ENCODE results near the gene CTSO.

CTSO gene

GRCh38 chr4:155903453-155903852 is 50.2 kb downstream of the CTSO start, which contains the start of gene TDO2:
TDO2 (plus strand) TSS chr4:155903696; CDS start chr4:155903759, 63 bp downstream.
- Histone ChIP-seq H2BK120ac (ENCODE audit: low read depth, low read length) (no peak within 1 kb of the TSS), H3K14ac (ENCODE audit: low read length) (no peak within 1 kb of the TSS), H2AFZ (ENCODE audit: low read length) (no peak within 1 kb of the TSS), H3K23ac (ENCODE audit: low read depth, low read length, poor library complexity) (no peak within 1 kb of the TSS), H3K4me2 (ENCODE audit: insufficient read depth, low read length, poor library complexity, severe bottlenecking) (no peak within 1 kb of the TSS), H3K79me1 (ENCODE audit: low read depth, low read length) (no peaks in the 10 kb centered on the region), H3K27me3 (ENCODE audit: control insufficient read depth in 3 of 3, insufficient read depth in 3 of 3, low read depth in 1 of 3, low read length in 3 of 3) (no peaks in the 10 kb centered on the region), H2BK15ac (ENCODE audit: low read length) (no peak within 1 kb of the TSS), H3K4ac (ENCODE audit: low read length) (no peak within 1 kb of the TSS), H3K4me3 (ENCODE audit: low read length in 2 of 2) (no peak within 1 kb of the TSS), H3K9ac (ENCODE audit: low read depth, low read length, poor library complexity) (no peak within 1 kb of the TSS), H3K9me3 (replicated peaks in 1 of 2; ENCODE audit: control insufficient read depth in 2 of 2, insufficient read depth in 1 of 2, low read depth in 1 of 2, low read length in 2 of 2) (no peaks in the 10 kb centered on the region), H3K27ac (replicated peaks; ENCODE audit: low read length) (no peak within 1 kb of the TSS), H3K36me3 (replicated peaks in 1 of 2; ENCODE audit: control insufficient read depth in 2 of 2, insufficient read depth in 2 of 2, low read length in 2 of 2) (no peaks in the 10 kb centered on the region), H4K8ac (ENCODE audit: low read depth, low read length) (no peak within 1 kb of the TSS), H3K18ac (ENCODE audit: low read length) (no peak within 1 kb of the TSS), H2BK5ac (ENCODE audit: low read length) (no peak within 1 kb of the TSS), H2BK12ac (ENCODE audit: low read length) (no peak within 1 kb of the TSS), H3K4me1 (ENCODE audit: control insufficient read depth in 2 of 2, insufficient read depth in 1 of 2, low read depth in 1 of 2, low read length in 2 of 2) (no peaks in the 10 kb centered on the region), H4K91ac (ENCODE audit: low read depth, low read length, poor library complexity) (no peak within 1 kb of the TSS), H2AK5ac (ENCODE audit: low read depth, low read length) (no peak within 1 kb of the TSS)
- no CpG with 5 or more reads among the region's 1 CpG for WGBS, 2 donors (ENCODE audit: extremely low coverage in 2 of 2, insufficient read length in 2 of 2, insufficient replicate concordance in 1 of 2)
- DNase-seq (ENCODE audit: low spot score) = no peak

- no peak overlapping the region for H4K8ac ChIP-seq (ENCODE audit: low read depth, low read length)
- no peaks in the 10 kb centered on the region for H3K4me1 ChIP-seq (ENCODE audit: control insufficient read depth in 2 of 2, insufficient read depth in 1 of 2, low read depth in 1 of 2, low read length in 2 of 2)
- no peak overlapping the region for H3K14ac ChIP-seq (ENCODE audit: low read length)
- no peak overlapping the region for H2AK5ac ChIP-seq (ENCODE audit: low read depth, low read length)
- no peak overlapping the region for H3K18ac ChIP-seq (ENCODE audit: low read length)
- H4K91ac ChIP-seq (ENCODE audit: low read depth, low read length, poor library complexity) = no peak overlapping the region
- no CpG with 5 or more reads among the region's 2 CpGs for WGBS, 2 donors (ENCODE audit: extremely low coverage in 2 of 2, insufficient read length in 2 of 2, insufficient replicate concordance in 1 of 2)
- H2AFZ ChIP-seq (ENCODE audit: low read length) = no peak overlapping the region
- no peak overlapping the region for H3K4me3 ChIP-seq (ENCODE audit: low read length in 2 of 2)
- no peak overlapping the region for H3K4me2 ChIP-seq (ENCODE audit: insufficient read depth, low read length, poor library complexity, severe bottlenecking)
- H2BK12ac ChIP-seq (ENCODE audit: low read length) = no peak overlapping the region
- H3K79me1 ChIP-seq (ENCODE audit: low read depth, low read length) = no peaks in the 10 kb centered on the region
- no peaks in the 10 kb centered on the region for H3K27me3 ChIP-seq (ENCODE audit: control insufficient read depth in 3 of 3, insufficient read depth in 3 of 3, low read depth in 1 of 3, low read length in 3 of 3)
- no peak overlapping the region for H2BK5ac ChIP-seq (ENCODE audit: low read length)
- H3K23ac ChIP-seq (ENCODE audit: low read depth, low read length, poor library complexity) = no peak overlapping the region
- H3K9ac ChIP-seq (ENCODE audit: low read depth, low read length, poor library complexity) = no peak overlapping the region
- H2BK120ac ChIP-seq (ENCODE audit: low read depth, low read length) = no peak overlapping the region
- no peak overlapping the region for H2BK15ac ChIP-seq (ENCODE audit: low read length)
- H3K36me3 ChIP-seq (replicated peaks in 1 of 2; ENCODE audit: control insufficient read depth in 2 of 2, insufficient read depth in 2 of 2, low read length in 2 of 2) = no peaks in the 10 kb centered on the region
- H3K27ac ChIP-seq (replicated peaks; ENCODE audit: low read length) = no peak overlapping the region
- no peak overlapping the region for H3K4ac ChIP-seq (ENCODE audit: low read length)
- no peaks in the 10 kb centered on the region for H3K9me3 ChIP-seq (replicated peaks in 1 of 2; ENCODE audit: control insufficient read depth in 2 of 2, insufficient read depth in 1 of 2, low read depth in 1 of 2, low read length in 2 of 2)
- no peak for DNase-seq (ENCODE audit: low spot score)
Observed at GRCh38 chr4:155901013-155901412, 52.7 kb downstream of the CTSO start.

- no peaks in the 10 kb centered on the region for H3K79me1 ChIP-seq (ENCODE audit: low read depth, low read length)
- H2BK15ac ChIP-seq (ENCODE audit: low read length) = no peak overlapping the region
- H3K4me3 ChIP-seq (ENCODE audit: low read length in 2 of 2) = no peak overlapping the region
- no peak overlapping the region for H3K23ac ChIP-seq (ENCODE audit: low read depth, low read length, poor library complexity)
- no peak overlapping the region for H2AK5ac ChIP-seq (ENCODE audit: low read depth, low read length)
- no peak overlapping the region for H3K14ac ChIP-seq (ENCODE audit: low read length)
- WGBS, 2 donors (ENCODE audit: extremely low coverage in 2 of 2, insufficient read length in 2 of 2, insufficient replicate concordance in 1 of 2) = no CpG with 5 or more reads among the region's 1 CpG
- H2AFZ ChIP-seq (ENCODE audit: low read length) = no peak overlapping the region
- H3K4me2 ChIP-seq (ENCODE audit: insufficient read depth, low read length, poor library complexity, severe bottlenecking) = no peak overlapping the region
- H2BK5ac ChIP-seq (ENCODE audit: low read length) = no peak overlapping the region
- H3K9me3 ChIP-seq (replicated peaks in 1 of 2; ENCODE audit: control insufficient read depth in 2 of 2, insufficient read depth in 1 of 2, low read depth in 1 of 2, low read length in 2 of 2) = no peaks in the 10 kb centered on the region
- no peak overlapping the region for H4K91ac ChIP-seq (ENCODE audit: low read depth, low read length, poor library complexity)
- H3K36me3 ChIP-seq (replicated peaks in 1 of 2; ENCODE audit: control insufficient read depth in 2 of 2, insufficient read depth in 2 of 2, low read length in 2 of 2) = no peaks in the 10 kb centered on the region
- no peak overlapping the region for H3K4ac ChIP-seq (ENCODE audit: low read length)
- H3K9ac ChIP-seq (ENCODE audit: low read depth, low read length, poor library complexity) = no peak overlapping the region
- no peak overlapping the region for H3K27ac ChIP-seq (replicated peaks; ENCODE audit: low read length)
- no peak overlapping the region for H2BK12ac ChIP-seq (ENCODE audit: low read length)
- H3K27me3 ChIP-seq (ENCODE audit: control insufficient read depth in 3 of 3, insufficient read depth in 3 of 3, low read depth in 1 of 3, low read length in 3 of 3) = no peaks in the 10 kb centered on the region
- H3K4me1 ChIP-seq (ENCODE audit: control insufficient read depth in 2 of 2, insufficient read depth in 1 of 2, low read depth in 1 of 2, low read length in 2 of 2) = no peaks in the 10 kb centered on the region
- no peak overlapping the region for H4K8ac ChIP-seq (ENCODE audit: low read depth, low read length)
- H2BK120ac ChIP-seq (ENCODE audit: low read depth, low read length) = no peak overlapping the region
- H3K18ac ChIP-seq (ENCODE audit: low read length) = no peak overlapping the region
- no peak for DNase-seq (ENCODE audit: low spot score)
Observed at GRCh38 chr4:155900381-155900780, 53.3 kb downstream of the CTSO start.

- Histone ChIP-seq H3K4me1 (ENCODE audit: control insufficient read depth in 2 of 2, insufficient read depth in 1 of 2, low read depth in 1 of 2, low read length in 2 of 2) (no peaks in the 10 kb centered on the region), H4K8ac (ENCODE audit: low read depth, low read length) (no peak overlapping the region), H3K4me3 (ENCODE audit: low read length in 2 of 2) (no peak overlapping the region), H3K18ac (ENCODE audit: low read length) (no peak overlapping the region), H2AK5ac (ENCODE audit: low read depth, low read length) (no peak overlapping the region), H3K14ac (ENCODE audit: low read length) (no peak overlapping the region), H3K36me3 (replicated peaks in 1 of 2; ENCODE audit: control insufficient read depth in 2 of 2, insufficient read depth in 2 of 2, low read length in 2 of 2) (no peaks in the 10 kb centered on the region), H3K4me2 (ENCODE audit: insufficient read depth, low read length, poor library complexity, severe bottlenecking) (no peak overlapping the region), H2AFZ (ENCODE audit: low read length) (no peak overlapping the region), H2BK120ac (ENCODE audit: low read depth, low read length) (no peak overlapping the region), H3K9me3 (replicated peaks in 1 of 2; ENCODE audit: control insufficient read depth in 2 of 2, insufficient read depth in 1 of 2, low read depth in 1 of 2, low read length in 2 of 2) (no peaks in the 10 kb centered on the region), H3K79me1 (ENCODE audit: low read depth, low read length) (no peaks in the 10 kb centered on the region), H3K9ac (ENCODE audit: low read depth, low read length, poor library complexity) (no peak overlapping the region), H3K27me3 (ENCODE audit: control insufficient read depth in 3 of 3, insufficient read depth in 3 of 3, low read depth in 1 of 3, low read length in 3 of 3) (no peaks in the 10 kb centered on the region), H3K23ac (ENCODE audit: low read depth, low read length, poor library complexity) (no peak overlapping the region), H3K4ac (ENCODE audit: low read length) (no peak overlapping the region), H2BK15ac (ENCODE audit: low read length) (no peak overlapping the region), H2BK12ac (ENCODE audit: low read length) (no peak overlapping the region), H4K91ac (ENCODE audit: low read depth, low read length, poor library complexity) (no peak overlapping the region), H2BK5ac (ENCODE audit: low read length) (no peak overlapping the region), H3K27ac (replicated peaks; ENCODE audit: low read length) (no peak overlapping the region)
- DNase-seq (ENCODE audit: low spot score) = no peak
- WGBS, 2 donors (ENCODE audit: extremely low coverage in 2 of 2, insufficient read length in 2 of 2, insufficient replicate concordance in 1 of 2) = no CpG with 5 or more reads among the region's 3 CpGs
Observed at GRCh38 chr4:155899891-155900290, 53.8 kb downstream of the CTSO start.
